Astrocyte (in vitro differentiated cells and primary cell): Measurements from ENCODE around the gene AMBP. TPM values are rescaled to one million over a fixed set of nuclear protein-coding genes. Genes with fewer than 3 reads are reported as not detected.

Source experiments
- DNase-seq: peaks from one replicate; pipeline ENCODE4 v3.0.0-alpha.2; 2010; ENCODE audit warnings: low read depth
- FAIRE-seq: peaks from 2 replicates; lab custom pipeline; 2011; peaks lifted over from hg19 to GRCh38; lab: Jason Lieb, UNC
- H2AFZ ChIP-seq: 2 replicates; pipeline ENCODE4 v1.6.0; 2012; ENCODE audit warnings: low read depth, low read length, inconsistent platforms
- H3K27ac ChIP-seq: 2 replicates; pipeline ENCODE4 v1.5.1; 2011; ENCODE audit warnings: low read depth, low read length, inconsistent platforms
- H3K27me3 ChIP-seq: 2 replicates; pipeline ENCODE4 v1.6.0; 2011; ENCODE audit warnings: low read length, inconsistent platforms; ENCODE audit not compliant: insufficient read depth
- H3K36me3 ChIP-seq: 2 replicates; pipeline ENCODE4 v1.5.1; 2011; ENCODE audit warnings: low read length, inconsistent platforms; ENCODE audit not compliant: insufficient read depth
- H3K4me1 ChIP-seq: 2 replicates; pipeline ENCODE4 v1.5.1; 2011; ENCODE audit warnings: low read length, inconsistent platforms; ENCODE audit not compliant: insufficient read depth
- H3K4me2 ChIP-seq: 2 replicates; pipeline ENCODE4 v1.6.0; 2012; ENCODE audit warnings: low read length, inconsistent platforms
- H3K4me3 ChIP-seq: 2 replicates; pipeline ENCODE4 v1.5.1; 2011; ENCODE audit warnings: low read depth, mild to moderate bottlenecking, low read length, inconsistent platforms; ENCODE audit not compliant: insufficient read depth
- H3K79me2 ChIP-seq: 2 replicates; pipeline ENCODE4 v1.6.0; 2012; ENCODE audit warnings: mild to moderate bottlenecking, low read length, inconsistent platforms; ENCODE audit not compliant: insufficient read depth
- H3K9ac ChIP-seq: 2 replicates; pipeline ENCODE4 v1.6.0; 2012; ENCODE audit warnings: mild to moderate bottlenecking, low read length, inconsistent platforms
- H3K9me3 ChIP-seq: 2 replicates; pipeline ENCODE4 v1.5.1; 2012; ENCODE audit warnings: low read depth, mild to moderate bottlenecking, low read length, inconsistent platforms; ENCODE audit not compliant: insufficient read depth
- H4K20me1 ChIP-seq: 2 replicates; pipeline ENCODE4 v1.6.0; 2012; ENCODE audit warnings: low read length, inconsistent platforms; ENCODE audit not compliant: insufficient read depth
- H3K27ac Mint-ChIP-seq: one replicate; pipeline ENCODE4 v1.8.0; 2021; ENCODE audit warnings: mild to moderate bottlenecking, mixed read lengths; ENCODE audit not compliant: unreplicated experiment
- H3K27me3 Mint-ChIP-seq: one replicate; pipeline ENCODE4 v1.8.0; 2021; ENCODE audit warnings: low read depth, mixed read lengths; ENCODE audit not compliant: unreplicated experiment
- H3K36me3 Mint-ChIP-seq: one replicate; pipeline ENCODE4 v1.8.0; 2021; ENCODE audit warnings: low read depth, mixed read lengths; ENCODE audit not compliant: unreplicated experiment
- H3K4me1 Mint-ChIP-seq: one replicate; pipeline ENCODE4 v1.8.0; 2021; ENCODE audit warnings: low read depth, mixed read lengths; ENCODE audit not compliant: unreplicated experiment
- H3K4me3 Mint-ChIP-seq: one replicate; pipeline ENCODE4 v1.8.0; 2021; ENCODE audit warnings: mild to moderate bottlenecking, moderate library complexity, mixed read lengths; ENCODE audit not compliant: unreplicated experiment
- H3K9me3 Mint-ChIP-seq: one replicate; pipeline ENCODE4 v1.8.0; 2021; ENCODE audit warnings: mild to moderate bottlenecking, mixed read lengths; ENCODE audit not compliant: unreplicated experiment
- CTCF ChIP-seq: IDR thresholded peaks from 2 replicates; pipeline ENCODE4 v1.5.1; 2011; ENCODE audit warnings: low read depth, mild to moderate bottlenecking, inconsistent platforms, low read length, moderate library complexity; ENCODE audit not compliant: insufficient read depth
- EZH2 ChIP-seq: IDR thresholded peaks from 2 replicates; pipeline ENCODE4 v1.6.1; 2012; ENCODE audit warnings: mild to moderate bottlenecking, low read length, inconsistent platforms; ENCODE audit not compliant: insufficient read depth
- total RNA-seq: library from RNA; stranded (reverse); gene quantifications from 2 replicates; pipeline ENCODE4 v1.2.1, GENCODE V29; 2021

Gene AMBP
- total RNA-seq, 1 donor from 2014 or later: not detected

DNA sequence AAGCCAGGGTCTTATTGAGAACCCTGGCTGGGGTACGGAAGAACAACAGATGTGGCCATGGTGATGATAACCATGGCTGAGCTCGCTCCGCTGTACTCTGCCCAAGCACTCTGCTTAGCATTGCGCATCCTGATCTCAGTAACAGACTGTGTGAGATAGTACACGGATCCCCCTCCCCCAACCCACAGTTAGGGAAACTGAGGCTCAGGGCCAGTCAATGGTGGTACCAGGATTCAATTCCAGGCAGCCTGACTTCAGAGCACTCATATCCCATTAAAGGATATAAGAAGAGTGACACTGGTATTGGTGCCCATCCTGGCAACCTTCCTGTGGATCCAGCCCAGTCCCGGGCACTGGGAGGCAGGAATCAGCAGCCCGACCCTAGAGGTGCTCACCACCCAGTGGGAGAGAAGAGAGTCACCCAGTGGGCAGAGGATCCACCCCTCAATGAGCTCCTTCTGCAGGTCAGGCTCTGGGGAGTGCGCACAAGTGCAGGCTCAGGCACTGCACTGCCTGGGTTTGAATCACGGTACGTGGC, 47.4 kb upstream of the AMBP start:
- Histone ChIP-seq H3K27ac (no peak overlapping the region), H3K4me1 (no peaks in the 10 kb centered on the region), H3K36me3 (no peaks in the 10 kb centered on the region), H3K9ac (no peak overlapping the region), H4K20me1 (no peaks in the 10 kb centered on the region), H3K79me2 (no peaks in the 10 kb centered on the region), H3K4me3 (no peak overlapping the region), H3K4me2 (no peak overlapping the region), H2AFZ (no peak overlapping the region), H3K27me3 (peaks cover 12% of the 10 kb centered on the region), H3K9me3 (peaks cover 9% of the 10 kb centered on the region)
- DNase-seq (no peak), FAIRE-seq (no peak)
- TF ChIP-seq CTCF: no peak
- no peak for TF ChIP-seq EZH2
- Mint-ChIP-seq H3K36me3 (no peaks in the 10 kb centered on the region), H3K9me3 (peaks cover 10% of the 10 kb centered on the region), H3K27me3 (peaks cover 78% of the 10 kb centered on the region), H3K4me1 (no peaks in the 10 kb centered on the region), H3K27ac (no peak overlapping the region), H3K4me3 (no peak overlapping the region)

- peaks cover 9% of the 10 kb centered on the region for H3K9me3 ChIP-seq
- Mint-ChIP-seq H3K36me3 (no peaks in the 10 kb centered on the region), H3K27me3 (peaks cover 73% of the 10 kb centered on the region), H3K9me3 (peaks cover 10% of the 10 kb centered on the region), H3K4me3 (no peak overlapping the region), H3K27ac (no peak overlapping the region), H3K4me1 (no peaks in the 10 kb centered on the region)
- H3K27me3 ChIP-seq: peaks cover 11% of the 10 kb centered on the region
- no peak overlapping the region for H3K27ac ChIP-seq
- no peak for TF ChIP-seq CTCF
- no peak for TF ChIP-seq EZH2
- FAIRE-seq (no peak), DNase-seq (no peak)
- no peak overlapping the region for H3K4me3 ChIP-seq
- no peaks in the 10 kb centered on the region for H4K20me1 ChIP-seq
- no peak overlapping the region for H3K9ac ChIP-seq
- no peak overlapping the region for H3K4me2 ChIP-seq
- H3K4me1 ChIP-seq: no peaks in the 10 kb centered on the region
- no peaks in the 10 kb centered on the region for H3K36me3 ChIP-seq
- H2AFZ ChIP-seq: no peak overlapping the region
- H3K79me2 ChIP-seq: no peaks in the 10 kb centered on the region
These were observed 46.8 kb upstream of the AMBP start for GRCh38 chr9:114124666-114125475.

DNA sequence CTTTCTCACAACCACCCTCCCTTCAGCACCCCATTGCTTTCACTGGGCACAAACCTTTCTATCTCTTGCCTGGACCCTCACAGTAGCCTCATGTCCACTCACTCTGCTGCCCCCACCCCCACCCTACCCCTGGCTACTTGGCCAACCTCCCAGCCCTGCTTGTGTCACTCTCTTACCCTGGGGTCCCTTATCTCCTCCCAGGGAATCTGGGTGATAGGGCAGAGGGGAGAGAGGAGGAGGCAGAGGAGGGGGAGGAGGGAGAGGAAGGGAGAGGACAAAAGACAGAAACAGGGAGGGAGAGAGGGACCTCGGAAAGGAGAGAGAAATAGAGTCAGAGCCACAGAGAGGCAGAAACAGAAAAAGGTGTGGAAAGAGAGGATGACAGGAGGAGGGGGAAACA, 46.0 kb upstream of the AMBP start:
- H3K27ac ChIP-seq: no peak overlapping the region
- H2AFZ ChIP-seq: no peak overlapping the region
- no peaks in the 10 kb centered on the region for H4K20me1 ChIP-seq
- DNase-seq (no peak), FAIRE-seq (no peak)
- H3K9me3 ChIP-seq: peaks cover 9% of the 10 kb centered on the region
- H3K27ac Mint-ChIP-seq: no peak overlapping the region
- no peak overlapping the region for H3K9ac ChIP-seq
- peaks cover 10% of the 10 kb centered on the region for H3K27me3 ChIP-seq
- peaks cover 10% of the 10 kb centered on the region for H3K9me3 Mint-ChIP-seq
- no peaks in the 10 kb centered on the region for H3K79me2 ChIP-seq
- H3K36me3 Mint-ChIP-seq: no peaks in the 10 kb centered on the region
- H3K27me3 Mint-ChIP-seq: peaks cover 71% of the 10 kb centered on the region
- H3K4me2 ChIP-seq: no peak overlapping the region
- H3K4me3 ChIP-seq: no peak overlapping the region
- H3K4me1 Mint-ChIP-seq: no peaks in the 10 kb centered on the region
- no peak for TF ChIP-seq EZH2
- no peak for TF ChIP-seq CTCF
- no peaks in the 10 kb centered on the region for H3K4me1 ChIP-seq
- H3K36me3 ChIP-seq: no peaks in the 10 kb centered on the region
- no peak overlapping the region for H3K4me3 Mint-ChIP-seq
